ENCODE data around the gene TGFBR3L. TPM values are rescaled to one million over a fixed set of nuclear protein-coding genes. Genes with fewer than 3 reads are reported as not detected.

Gene TGFBR3L
- total and polyA plus RNA-seq, 2 of the 13 experiments (the other 11 are each of a cell fraction or from before 2014, with no cell fraction given), result 0.20 to 1.0 TPM

DNA sequence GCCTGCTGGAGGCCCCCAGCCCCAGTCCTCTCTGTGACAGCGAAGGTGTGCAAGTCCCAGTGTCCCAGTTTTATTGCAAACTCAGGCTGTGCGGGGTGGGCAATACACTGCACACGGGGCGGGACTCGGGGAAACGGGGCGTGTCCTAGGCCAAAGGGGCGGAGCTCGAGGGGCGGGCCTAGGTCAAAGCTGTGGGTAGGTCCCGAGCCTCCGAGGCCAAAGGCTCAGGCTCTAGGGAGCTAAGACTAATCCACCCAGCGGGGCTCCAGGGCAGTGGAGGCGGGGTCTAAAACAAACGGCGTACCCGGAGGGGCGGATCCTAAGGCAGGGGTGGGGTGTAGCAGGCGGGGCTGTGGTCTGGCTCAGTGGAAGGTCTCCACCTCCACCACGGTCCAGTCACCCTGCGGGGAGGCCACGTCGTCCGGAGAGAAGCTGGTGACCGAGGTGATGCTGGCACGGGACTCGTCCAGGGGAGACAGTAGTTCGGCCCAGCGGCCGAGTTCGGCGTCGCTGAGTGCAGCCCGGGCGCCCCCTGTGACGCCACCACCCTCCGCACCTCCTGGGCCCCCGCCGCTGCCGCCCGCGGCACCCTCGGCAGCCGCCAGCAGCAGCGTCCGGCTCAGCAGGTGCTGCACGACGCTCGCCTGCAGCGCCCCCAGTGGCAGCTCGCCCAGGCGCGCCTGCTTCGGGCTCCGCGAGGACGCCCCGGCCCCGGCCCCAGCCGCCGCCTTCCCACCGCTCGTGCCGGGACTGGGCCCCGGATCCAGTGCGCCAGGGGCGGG is 45.8 kb upstream of the TGFBR3L start (continued):
- TF ChIP-seq ZNF839 (CRISPR knock-in tag; IDR thresholded peaks at IDR 0.05; ENCODE audit: borderline replicate concordance), result no peak
- TF ChIP-seq ZNF296 (CRISPR knock-in tag; conservative IDR thresholded peaks at IDR 0.05), result no peak
- 0 out of 2 replicates have a peak, but pooled peaks have one; percentile 14 for TF ChIP-seq ESRRA (CRISPR knock-in tag; IDR thresholded peaks at IDR 0.05; ENCODE audit: low read depth)
- no peak for TF ChIP-seq TOPORS (CRISPR knock-in tag; IDR thresholded peaks at IDR 0.05)
- no peak for TF ChIP-seq JUNB (CRISPR knock-in tag; IDR thresholded peaks at IDR 0.05; ENCODE audit: borderline replicate concordance)
- TF ChIP-seq, protein P1, sequence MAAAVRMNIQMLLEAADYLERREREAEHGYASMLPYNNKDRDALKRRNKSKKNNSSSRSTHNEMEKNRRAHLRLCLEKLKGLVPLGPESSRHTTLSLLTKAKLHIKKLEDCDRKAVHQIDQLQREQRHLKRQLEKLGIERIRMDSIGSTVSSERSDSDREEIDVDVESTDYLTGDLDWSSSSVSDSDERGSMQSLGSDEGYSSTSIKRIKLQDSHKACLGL (CRISPR knock-in tag; IDR thresholded peaks at IDR 0.05), result peak; percentile 37; the same call in 1 of the 2 replicates
- no peak for TF ChIP-seq REPIN1 (CRISPR knock-in tag; IDR thresholded peaks at IDR 0.05; ENCODE audit: borderline replicate concordance, low read depth)
- TF ChIP-seq NCOA2 (CRISPR knock-in tag; IDR thresholded peaks at IDR 0.05), result no peak; the same call in 1 of the 2 replicates
- TF ChIP-seq TBP (CRISPR knock-in tag; IDR thresholded peaks at IDR 0.05), result no peak
- no peak for TF ChIP-seq ZNF674 (CRISPR knock-in tag; IDR thresholded peaks at IDR 0.05; ENCODE audit: low read depth)
- TF ChIP-seq TSC22D2 (CRISPR knock-in tag; IDR thresholded peaks at IDR 0.05; ENCODE audit: borderline replicate concordance), result no peak
- peak; percentile 58; the same call in 1 of the 2 replicates for TF ChIP-seq THAP11 (CRISPR knock-in tag; IDR thresholded peaks at IDR 0.05)
- TF ChIP-seq, protein P2, sequence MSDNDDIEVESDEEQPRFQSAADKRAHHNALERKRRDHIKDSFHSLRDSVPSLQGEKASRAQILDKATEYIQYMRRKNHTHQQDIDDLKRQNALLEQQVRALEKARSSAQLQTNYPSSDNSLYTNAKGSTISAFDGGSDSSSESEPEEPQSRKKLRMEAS (IDR thresholded peaks at IDR 0.05), result peak; percentile 86
- TF ChIP-seq KLF12 (CRISPR knock-in tag; IDR thresholded peaks at IDR 0.05; ENCODE audit: borderline replicate concordance), result peak; percentile 67; the same call in 1 of the 2 replicates
- no peak for TF ChIP-seq CCAR2 (optimal IDR thresholded peaks at IDR 0.05; ENCODE audit: low read depth, low read length)
- TF ChIP-seq ZNF672 (CRISPR knock-in tag; IDR thresholded peaks at IDR 0.05), result no peak
- no peak for TF ChIP-seq ZBTB8A (CRISPR knock-in tag; IDR thresholded peaks at IDR 0.05; ENCODE audit: borderline replicate concordance, low read depth)
- peak; percentile 33; the same call in 1 of the 2 replicates for TF ChIP-seq ZNF788 (CRISPR knock-in tag; IDR thresholded peaks at IDR 0.05; ENCODE audit: borderline replicate concordance)
- TF ChIP-seq ATAD3A (CRISPR knock-in tag; IDR thresholded peaks at IDR 0.05), result no peak
- no peak for TF ChIP-seq U2AF2 (IDR thresholded peaks at IDR 0.05; ENCODE audit: low read depth, low read length)
- TF ChIP-seq, protein P3, sequence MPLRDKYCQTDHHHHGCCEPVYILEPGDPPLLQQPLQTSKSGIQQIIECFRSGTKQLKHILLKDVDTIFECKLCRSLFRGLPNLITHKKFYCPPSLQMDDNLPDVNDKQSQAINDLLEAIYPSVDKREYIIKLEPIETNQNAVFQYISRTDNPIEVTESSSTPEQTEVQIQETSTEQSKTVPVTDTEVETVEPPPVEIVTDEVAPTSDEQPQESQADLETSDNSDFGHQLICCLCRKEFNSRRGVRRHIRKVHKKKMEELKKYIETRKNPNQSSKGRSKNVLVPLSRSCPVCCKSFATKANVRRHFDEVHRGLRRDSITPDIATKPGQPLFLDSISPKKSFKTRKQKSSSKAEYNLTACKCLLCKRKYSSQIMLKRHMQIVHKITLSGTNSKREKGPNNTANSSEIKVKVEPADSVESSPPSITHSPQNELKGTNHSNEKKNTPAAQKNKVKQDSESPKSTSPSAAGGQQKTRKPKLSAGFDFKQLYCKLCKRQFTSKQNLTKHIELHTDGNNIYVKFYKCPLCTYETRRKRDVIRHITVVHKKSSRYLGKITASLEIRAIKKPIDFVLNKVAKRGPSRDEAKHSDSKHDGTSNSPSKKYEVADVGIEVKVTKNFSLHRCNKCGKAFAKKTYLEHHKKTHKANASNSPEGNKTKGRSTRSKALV (CRISPR knock-in tag; IDR thresholded peaks at IDR 0.05), result no peak; the same call in 1 of the 2 replicates
- TF ChIP-seq, protein P4, sequence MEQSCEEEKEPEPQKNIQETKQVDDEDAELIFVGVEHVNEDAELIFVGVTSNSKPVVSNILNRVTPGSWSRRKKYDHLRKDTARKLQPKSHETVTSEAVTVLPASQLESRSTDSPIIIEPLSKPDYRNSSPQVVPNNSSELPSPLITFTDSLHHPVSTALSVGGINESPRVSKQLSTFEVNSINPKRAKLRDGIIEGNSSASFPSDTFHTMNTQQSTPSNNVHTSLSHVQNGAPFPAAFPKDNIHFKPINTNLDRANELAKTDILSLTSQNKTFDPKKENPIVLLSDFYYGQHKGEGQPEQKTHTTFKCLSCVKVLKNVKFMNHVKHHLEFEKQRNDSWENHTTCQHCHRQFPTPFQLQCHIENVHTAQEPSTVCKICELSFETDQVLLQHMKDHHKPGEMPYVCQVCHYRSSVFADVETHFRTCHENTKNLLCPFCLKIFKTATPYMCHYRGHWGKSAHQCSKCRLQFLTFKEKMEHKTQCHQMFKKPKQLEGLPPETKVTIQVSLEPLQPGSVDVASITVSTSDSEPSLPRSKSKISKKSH (CRISPR knock-in tag; IDR thresholded peaks at IDR 0.05; ENCODE audit: borderline replicate concordance), result peak; percentile 77
- TF ChIP-seq KLF11 (CRISPR knock-in tag; IDR thresholded peaks at IDR 0.05), result no peak
- no peak for TF ChIP-seq ZNF136 (CRISPR knock-in tag; IDR thresholded peaks at IDR 0.05; ENCODE audit: low read depth)
- TF ChIP-seq, protein P5, sequence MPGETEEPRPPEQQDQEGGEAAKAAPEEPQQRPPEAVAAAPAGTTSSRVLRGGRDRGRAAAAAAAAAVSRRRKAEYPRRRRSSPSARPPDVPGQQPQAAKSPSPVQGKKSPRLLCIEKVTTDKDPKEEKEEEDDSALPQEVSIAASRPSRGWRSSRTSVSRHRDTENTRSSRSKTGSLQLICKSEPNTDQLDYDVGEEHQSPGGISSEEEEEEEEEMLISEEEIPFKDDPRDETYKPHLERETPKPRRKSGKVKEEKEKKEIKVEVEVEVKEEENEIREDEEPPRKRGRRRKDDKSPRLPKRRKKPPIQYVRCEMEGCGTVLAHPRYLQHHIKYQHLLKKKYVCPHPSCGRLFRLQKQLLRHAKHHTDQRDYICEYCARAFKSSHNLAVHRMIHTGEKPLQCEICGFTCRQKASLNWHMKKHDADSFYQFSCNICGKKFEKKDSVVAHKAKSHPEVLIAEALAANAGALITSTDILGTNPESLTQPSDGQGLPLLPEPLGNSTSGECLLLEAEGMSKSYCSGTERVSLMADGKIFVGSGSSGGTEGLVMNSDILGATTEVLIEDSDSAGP (CRISPR knock-in tag; IDR thresholded peaks at IDR 0.05; ENCODE audit: borderline replicate concordance), result peak; percentile 45

Data from HepG2 (cell line).